ENCODE results near the gene VILL.
"Not testable (repeated sequence)": the region's sequence is repeated elsewhere in the genome, so short reads cannot be mapped to it uniquely, and the experiment has no call there.

GRCh38 chr3:38053813-38054498 lies 63.4 kb downstream of the VILL start:
- TF ChIP-seq, protein P1, sequence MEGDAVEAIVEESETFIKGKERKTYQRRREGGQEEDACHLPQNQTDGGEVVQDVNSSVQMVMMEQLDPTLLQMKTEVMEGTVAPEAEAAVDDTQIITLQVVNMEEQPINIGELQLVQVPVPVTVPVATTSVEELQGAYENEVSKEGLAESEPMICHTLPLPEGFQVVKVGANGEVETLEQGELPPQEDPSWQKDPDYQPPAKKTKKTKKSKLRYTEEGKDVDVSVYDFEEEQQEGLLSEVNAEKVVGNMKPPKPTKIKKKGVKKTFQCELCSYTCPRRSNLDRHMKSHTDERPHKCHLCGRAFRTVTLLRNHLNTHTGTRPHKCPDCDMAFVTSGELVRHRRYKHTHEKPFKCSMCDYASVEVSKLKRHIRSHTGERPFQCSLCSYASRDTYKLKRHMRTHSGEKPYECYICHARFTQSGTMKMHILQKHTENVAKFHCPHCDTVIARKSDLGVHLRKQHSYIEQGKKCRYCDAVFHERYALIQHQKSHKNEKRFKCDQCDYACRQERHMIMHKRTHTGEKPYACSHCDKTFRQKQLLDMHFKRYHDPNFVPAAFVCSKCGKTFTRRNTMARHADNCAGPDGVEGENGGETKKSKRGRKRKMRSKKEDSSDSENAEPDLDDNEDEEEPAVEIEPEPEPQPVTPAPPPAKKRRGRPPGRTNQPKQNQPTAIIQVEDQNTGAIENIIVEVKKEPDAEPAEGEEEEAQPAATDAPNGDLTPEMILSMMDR (IDR thresholded peaks at IDR 0.05), result not testable (repeated sequence)
- TF ChIP-seq POLR2A (IDR thresholded peaks at IDR 0.05), result not testable (repeated sequence)

All from gastroesophageal sphincter (tissue), 3 donors.